ENCODE measurements around the gene MAPKAP1. TPM values are rescaled to one million over a fixed set of nuclear protein-coding genes. Genes with fewer than 3 reads are reported as not detected.

Gene MAPKAP1
- total and polyA plus RNA-seq, 2 of the 13 experiments (the other 11 are each of a cell fraction or from before 2014, with no cell fraction given) = 45.0 to 64.3 TPM

DNA sequence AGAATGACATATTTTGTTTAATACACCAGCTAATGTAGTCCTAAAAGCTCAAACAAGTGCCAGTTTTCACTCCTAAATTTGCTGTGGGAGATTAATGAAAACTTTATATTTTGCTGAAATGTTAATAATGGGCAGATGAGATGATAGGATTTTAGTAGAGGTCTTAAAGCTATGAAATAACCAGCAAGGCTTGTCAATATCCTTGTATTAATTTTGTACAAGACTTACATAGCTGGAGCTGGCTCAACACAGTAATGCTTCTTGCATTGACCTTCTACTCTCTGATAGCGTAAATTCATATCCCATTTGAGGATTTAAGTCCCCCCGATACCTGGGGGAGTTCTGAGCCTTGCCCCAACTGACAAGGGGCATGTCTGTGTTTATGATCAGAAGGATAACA is 219.2 kb downstream of the MAPKAP1 start:
- no peak overlapping the region for H3K4me3 ChIP-seq (replicated peaks in 1 of 3; ENCODE audit: insufficient read depth in 1 of 3, low read depth in 2 of 3, low read length in 3 of 3)
- no TSS peak for BruUV-seq (replicated peaks)
- no peaks in the 10 kb centered on the region for H4K20me1 ChIP-seq (ENCODE audit: insufficient read depth, low read length)
- intact Hi-C loops (cut with micrococcal nuclease; ENCODE audit: unreplicated experiment) = loop anchor here (5.0 to 10.0 kb wide), 2 partner anchors 47 to 144 kb away; no protein-coding TSS in a partner anchor
- no peak overlapping the region for H3K27ac ChIP-seq (ENCODE audit: extremely low read length, insufficient read depth, low read length)
- 100% methylated on average over 2 of the region's 2 CpGs for WGBS (ENCODE audit: low lambda C conversion rate)
- ATAC-seq (no peak), DNase-seq (ENCODE audit: low spot score) (no peak), FAIRE-seq (no peak)
- H3K36me3 ChIP-seq (replicated peaks in 1 of 2; ENCODE audit: control insufficient read depth in 1 of 2, insufficient read depth in 2 of 2, low read length in 2 of 2) = peaks cover 0 to 1% of the 10 kb centered on the region in 2 experiments; a peak in 2 of 5 replicates
- in situ Hi-C loops (cut with HindIII; ENCODE audit: extremely low pct_ligation_motif_present, low pct_unique_long_range_greater_than_20kb) = no loop called here
- no peaks in the 10 kb centered on the region for H3K79me2 ChIP-seq (ENCODE audit: insufficient read depth, low read length)
- CTCF ChIA-PET (ENCODE audit: low intra/inter-chr PET ratio, low total read pairs) = no interaction called here
- no peaks in the 10 kb centered on the region for H3K9me3 ChIP-seq (ENCODE audit: low read length)
- H3K27me3 ChIP-seq (ENCODE audit: control insufficient read depth in 1 of 2, insufficient read depth in 2 of 2, low read length in 2 of 2) = no peaks in the 10 kb centered on the region
- H2AFZ ChIP-seq (ENCODE audit: low read length) = no peak overlapping the region
- no peak overlapping the region for H3K9ac ChIP-seq (ENCODE audit: insufficient read depth, low read depth, low read length)
- H3K4me2 ChIP-seq (ENCODE audit: low read depth, low read length) = no peak overlapping the region
- POLR2A ChIA-PET = no interaction called here
- peaks cover 34% of the 10 kb centered on the region for H3K4me1 ChIP-seq (ENCODE audit: insufficient read depth, low read length)
- TF ChIP-seq ZNF468 (CRISPR knock-in tag; IDR thresholded peaks at IDR 0.05) (no peak), PHF5A (CRISPR knock-in tag; IDR thresholded peaks at IDR 0.05; ENCODE audit: low read depth, unreplicated experiment) (no peak), ZFP36 (IDR thresholded peaks at IDR 0.05; ENCODE audit: borderline replicate concordance, low read depth, low read length, partially characterized antibody) (no peak), TAF1 (CRISPR knock-in tag; IDR thresholded peaks at IDR 0.05) (no peak), GATAD2A (CRISPR knock-in tag; IDR thresholded peaks at IDR 0.05) (no peak), SNRNP70 (IDR thresholded peaks at IDR 0.05; ENCODE audit: low read depth, low read length) (no peak), YY1 (IDR thresholded peaks at IDR 0.05; ENCODE audit: insufficient read depth, insufficient replicate concordance, low read depth, low read length) (no peak), MXI1 (IDR thresholded peaks at IDR 0.05; ENCODE audit: borderline replicate concordance, low read depth, low read length) (no peak), PHF8 (CRISPR knock-in tag; IDR thresholded peaks at IDR 0.05) (no peak), BRCA1 (CRISPR knock-in tag; IDR thresholded peaks at IDR 0.05) (no peak), ZNF234 (CRISPR knock-in tag; conservative IDR thresholded peaks at IDR 0.05) (no peak), FOSL2 (CRISPR knock-in tag; IDR thresholded peaks at IDR 0.05) (no peak), XRCC5 (optimal IDR thresholded peaks at IDR 0.05; ENCODE audit: low read length) (no peak), JUN (CRISPR knock-in tag; IDR thresholded peaks at IDR 0.05) (no peak)

Measured in HepG2 (cell line).